Motor neuron (in vitro differentiated cells): Measurements from ENCODE around the gene ZBED2. TPM values are rescaled to one million over a fixed set of nuclear protein-coding genes. Genes with fewer than 3 reads are reported as not detected.
A peak's percentile ranks its signal among the peaks of the same experiment; 100 is the strongest.

ENCODE experiments used
- ATAC-seq, 8 experiments: fragments of 200-7000 bp; cut with Tn5 transposase; replicated peaks in 6 of 8; 2 replicates each; pipeline ENCODE4 v1.8.0; 2021; ENCODE audit warnings: mild to moderate bottlenecking in 8 of 8, moderate library complexity in 8 of 8
- H3K27ac ChIP-seq, 2 donors: fragments of 250-450 bp; sonication (Bioruptor Pico); 2 replicates each; pipeline ENCODE4 v1.9.0; 2021; ENCODE audit warnings: antibody characterized with exemption in 2 of 2, mild to moderate bottlenecking in 2 of 2, moderate library complexity in 1 of 2
- H3K4me1 ChIP-seq, 2 donors: fragments of 250-450 bp; sonication (Bioruptor Pico); replicated peaks in 1 of 2; 2 replicates each; pipeline ENCODE4 v1.6.1; 2021; ENCODE audit warnings: antibody characterized with exemption in 2 of 2, mild to moderate bottlenecking in 2 of 2, moderate library complexity in 1 of 2
- H3K4me3 ChIP-seq, 5 donors: fragments of 250-450 bp; sonication (Bioruptor Pico); 2 replicates each; pipeline ENCODE4 v1.9.0; 2021; ENCODE audit warnings: antibody characterized with exemption in 5 of 5, mild to moderate bottlenecking in 5 of 5, moderate library complexity in 4 of 5
- WGBS, 10 experiments: fragments of 450-650 bp; shearing (Covaris generic); methylation state at CpG; one replicate each; pipeline ENCODE4 v1.0.0; 2022; 5-methylcytosine and 5-hydroxymethylcytosine counted together
- in situ Hi-C, 9 experiments: fragments of 400-800 bp; cut with MboI; loops; one replicate each; pipeline ENCODE4 v1.15.0; 2021; ENCODE audit warnings: low sequenced_read_pairs in 9 of 9, low pct_unique_long_range_greater_than_20kb in 2 of 9; ENCODE audit not compliant: unreplicated experiment in 9 of 9
- total RNA-seq, 8 experiments: library from RNA; unstranded; fragments of 300-600 nt; gene quantifications; 2 replicates each; pipeline versions ENCODE4 v1.2.3 to v1.2.4, GENCODE V29; 2022

Gene ZBED2
- total RNA-seq, 8 experiments from 2014 or later, result 0.13 to 0.24 (median 0.19) TPM; not detected in 4

GRCh38 chr3:111582120-111582474 lies 13.0 kb downstream of the ZBED2 start:
- ATAC-seq, result peak in 3 of 8 experiments; percentile 55 to 74 (median 59)
- Histone ChIP-seq H3K4me1 (no peaks in the 10 kb centered on the region), H3K27ac (no peak overlapping the region), H3K4me3 (no peak overlapping the region)
- in situ Hi-C loops, result loop anchor here in 2 of 9 experiments (10.0 to 25.0 kb wide), 3 partner anchors 105 to 280 kb away; partner anchors contain the start of gene PHLDB2 (in 1 of the 2)
- 0 to 100% (median 72%) methylated on average over 1 of the region's 1 CpG; no CpG with 5 or more reads in 2 of the 10 experiments for WGBS, 10 experiments

GRCh38 chr3:111581403-111582119 lies 13.6 kb downstream of the ZBED2 start:
- Histone ChIP-seq H3K4me3 (no peak overlapping the region), H3K27ac (no peak overlapping the region), H3K4me1 (no peaks in the 10 kb centered on the region)
- in situ Hi-C loops, result loop anchor here in 2 of 9 experiments (10.0 to 25.0 kb wide), 3 partner anchors 106 to 281 kb away; partner anchors contain the start of gene PHLDB2 (in 1 of the 2)
- WGBS, 10 experiments, result 26 to 100% (median 93%) methylated on average over 2 of the region's 2 CpGs; no CpG with 5 or more reads in 2 of the 10 experiments
- no peak for ATAC-seq

- ATAC-seq, result peak in 1 of 8 experiments; percentile 18
- WGBS, 10 experiments, result 0 to 100% (median 85%) methylated on average over 1 to 5 of the region's 5 CpGs; no CpG with 5 or more reads in 2 of the 10 experiments
Observed at GRCh38 chr3:111579495-111579894, 15.7 kb downstream of the ZBED2 start.

GRCh38 chr3:111578867-111579266 lies 16.3 kb downstream of the ZBED2 start:
- Histone ChIP-seq H3K27ac (no peak overlapping the region), H3K4me3 (no peak overlapping the region), H3K4me1 (no peaks in the 10 kb centered on the region)
- in situ Hi-C loops, result loop anchor here in 2 of 9 experiments (25.0 kb wide), 2 partner anchors 108 to 283 kb away; partner anchors contain the start of gene PHLDB2 (in 1 of the 2)
- WGBS, 10 experiments, result 73 to 100% (median 92%) methylated on average over 1 to 4 of the region's 4 CpGs; no CpG with 5 or more reads in 3 of the 10 experiments
- no peak for ATAC-seq

More at GRCh38 chr3:111579495-111579894, 15.7 kb downstream of the ZBED2 start:
- in situ Hi-C loops, result loop anchor here in 2 of 9 experiments (25.0 kb wide), 2 partner anchors 108 to 283 kb away; partner anchors contain the start of gene PHLDB2 (in 1 of the 2)
- Histone ChIP-seq H3K27ac (no peak overlapping the region), H3K4me3 (no peak overlapping the region), H3K4me1 (no peaks in the 10 kb centered on the region)

- WGBS, 10 experiments, result 32 to 83% (median 68%) methylated on average over 1 to 4 of the region's 4 CpGs; no CpG with 5 or more reads in 1 of the 10 experiments
- in situ Hi-C loops, result loop anchor here in 2 of 9 experiments (25.0 kb wide), 2 partner anchors 109 to 284 kb away; partner anchors contain the start of gene PHLDB2 (in 1 of the 2)
- Histone ChIP-seq H3K27ac (no peak overlapping the region), H3K4me3 (no peak overlapping the region), H3K4me1 (no peaks in the 10 kb centered on the region)
- ATAC-seq, result peak in 6 of 8 experiments; percentile 53 to 98 (median 78)
Observed at GRCh38 chr3:111577798-111578685, 17.1 kb downstream of the ZBED2 start.

GRCh38 chr3:111577113-111577512 lies 18.0 kb downstream of the ZBED2 start:
- ATAC-seq, result no peak
- Histone ChIP-seq H3K4me1 (no peaks in the 10 kb centered on the region), H3K4me3 (no peak overlapping the region), H3K27ac (no peak overlapping the region)
- in situ Hi-C loops, result loop anchor here in 2 of 9 experiments (25.0 kb wide), 2 partner anchors 110 to 285 kb away; partner anchors contain the start of gene PHLDB2 (in 1 of the 2)
- 0 to 57% (median 18%) methylated on average over 1 of the region's 1 CpG; no CpG with 5 or more reads in 4 of the 10 experiments for WGBS, 10 experiments

- 36 to 100% (median 93%) methylated on average over 1 to 6 of the region's 6 CpGs; no CpG with 5 or more reads in 2 of the 10 experiments for WGBS, 10 experiments
- H3K4me3 ChIP-seq, result no peak overlapping the region
- H3K4me1 ChIP-seq, result no peaks in the 10 kb centered on the region
- H3K27ac ChIP-seq, result no peak overlapping the region
- peak in 2 of 8 experiments; percentile 49 to 93 for ATAC-seq
- in situ Hi-C loops, result no loop called here
Observed at GRCh38 chr3:111571907-111572460, 23.2 kb downstream of the ZBED2 start.

GRCh38 chr3:111571282-111571681 lies 23.9 kb downstream of the ZBED2 start:
- Histone ChIP-seq H3K4me1 (no peaks in the 10 kb centered on the region), H3K27ac (no peak overlapping the region), H3K4me3 (no peak overlapping the region)
- in situ Hi-C loops, result no loop called here
- 14 to 100% (median 89%) methylated on average over 1 of the region's 1 CpG; no CpG with 5 or more reads in 2 of the 10 experiments for WGBS, 10 experiments
- no peak for ATAC-seq

GRCh38 chr3:111570404-111571030 lies 24.6 kb downstream of the ZBED2 start:
- Histone ChIP-seq H3K27ac (no peak overlapping the region), H3K4me3 (no peak overlapping the region), H3K4me1 (no peaks in the 10 kb centered on the region)
- WGBS, 10 experiments, result 0 to 100% (median 83%) methylated on average over 1 to 4 of the region's 12 CpGs; no CpG with 5 or more reads in 6 of the 10 experiments
- in situ Hi-C loops, result no loop called here
- ATAC-seq, result no peak

- ATAC-seq, result no peak
- in situ Hi-C loops, result no loop called here
Observed at GRCh38 chr3:111568911-111569310, 26.2 kb downstream of the ZBED2 start.

GRCh38 chr3:111568355-111568754 lies 26.8 kb downstream of the ZBED2 start:
- H3K4me1 ChIP-seq, result no peaks in the 10 kb centered on the region
- in situ Hi-C loops, result no loop called here
- 46 to 100% (median 90%) methylated on average over 1 to 2 of the region's 2 CpGs for WGBS, 10 experiments
- no peak overlapping the region for H3K4me3 ChIP-seq
- no peak for ATAC-seq
- H3K27ac ChIP-seq, result no peak overlapping the region

More at GRCh38 chr3:111568911-111569310, 26.2 kb downstream of the ZBED2 start:
- no peak overlapping the region for H3K4me3 ChIP-seq
- H3K4me1 ChIP-seq, result no peaks in the 10 kb centered on the region
- H3K27ac ChIP-seq, result no peak overlapping the region

GRCh38 chr3:111566844-111567243 lies 28.3 kb downstream of the ZBED2 start:
- 20 to 100% (median 92%) methylated on average over 1 to 2 of the region's 2 CpGs; no CpG with 5 or more reads in 4 of the 10 experiments for WGBS, 10 experiments
- no peak overlapping the region for H3K4me3 ChIP-seq
- in situ Hi-C loops, result no loop called here
- H3K27ac ChIP-seq, result no peak overlapping the region
- H3K4me1 ChIP-seq, result no peaks in the 10 kb centered on the region
- no peak for ATAC-seq
